HG03196 (cell line): ENCODE measurements around the gene ERBB4.

Experiments used
- ATAC-seq: cut with Tn5 transposase; IDR thresholded peaks from one replicate; pipeline ENCODE4 v1.9.1; 2021; ENCODE audit not compliant: unreplicated experiment

Gene ERBB4

GRCh38 chr2:211387734-211388133 is 1150.9 kb downstream of the ERBB4 start:
- ATAC-seq: no peak

DNA sequence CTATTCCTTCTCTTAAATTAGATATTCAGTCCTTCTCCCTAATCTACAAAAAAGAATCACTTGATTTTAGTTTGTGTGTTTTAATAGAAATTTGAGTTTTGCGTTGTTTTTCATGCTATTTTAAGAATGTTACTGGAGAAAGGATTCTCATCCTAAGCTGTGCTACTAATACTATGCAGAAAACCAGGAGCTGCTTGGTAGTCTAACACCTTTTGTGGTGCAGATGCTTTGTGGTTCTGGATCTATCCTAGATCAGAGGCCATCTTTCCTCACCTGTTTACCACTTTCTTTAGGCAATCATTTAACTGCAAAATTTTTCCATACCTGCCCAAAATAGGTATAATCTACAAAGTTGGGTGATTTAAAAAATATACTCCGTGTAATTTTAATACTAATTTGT is 1158.6 kb downstream of the ERBB4 start:
- ATAC-seq: no peak

- ATAC-seq: no peak
Observed at GRCh38 chr2:211376410-211376809, 1162.2 kb downstream of the ERBB4 start.

DNA sequence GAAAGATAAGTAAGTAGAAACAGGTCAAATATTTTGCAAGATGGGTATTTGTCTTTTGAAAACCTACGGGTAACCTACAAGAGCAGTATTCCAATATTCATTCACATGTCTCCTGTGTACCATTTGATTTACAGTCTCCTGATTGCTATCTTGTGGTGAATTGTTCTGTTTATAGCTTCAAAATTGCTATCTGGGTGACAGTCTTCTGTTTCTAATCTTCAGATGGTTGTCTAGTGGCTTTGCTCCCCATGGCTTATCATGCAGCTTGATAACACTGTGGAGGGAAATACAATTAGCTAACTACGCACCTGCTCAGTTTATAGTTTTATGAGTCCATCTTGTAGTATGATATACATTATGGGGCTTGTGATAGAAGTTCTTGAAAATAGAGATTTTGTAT is 1165.4 kb downstream of the ERBB4 start:
- ATAC-seq: no peak

- no peak for ATAC-seq
Observed at GRCh38 chr2:211371465-211371864, 1167.1 kb downstream of the ERBB4 start.

- no peak for ATAC-seq
Observed at GRCh38 chr2:211368467-211368866, 1170.1 kb downstream of the ERBB4 start.

DNA sequence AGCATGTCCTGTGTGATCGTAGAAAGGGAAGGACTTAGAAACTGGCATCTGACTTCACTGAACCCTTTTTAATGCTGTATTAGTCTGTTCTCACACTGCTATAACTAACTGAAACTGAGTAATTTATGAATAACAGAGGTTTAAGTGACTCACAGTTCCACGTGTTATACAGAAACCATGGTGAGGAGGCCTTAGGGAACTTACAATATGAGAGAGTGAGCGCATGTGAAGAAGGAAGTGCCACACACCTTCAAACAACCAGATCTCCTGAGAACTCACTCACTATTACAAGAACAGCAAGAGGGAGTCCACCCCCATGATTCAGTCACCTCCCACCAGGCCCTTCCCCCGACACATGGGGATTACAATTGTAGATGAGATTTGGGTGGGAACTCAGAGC is 1170.9 kb downstream of the ERBB4 start:
- ATAC-seq: peak; percentile 98

GRCh38 chr2:211367293-211367692 is 1171.3 kb downstream of the ERBB4 start:
- ATAC-seq: peak; percentile 9

DNA sequence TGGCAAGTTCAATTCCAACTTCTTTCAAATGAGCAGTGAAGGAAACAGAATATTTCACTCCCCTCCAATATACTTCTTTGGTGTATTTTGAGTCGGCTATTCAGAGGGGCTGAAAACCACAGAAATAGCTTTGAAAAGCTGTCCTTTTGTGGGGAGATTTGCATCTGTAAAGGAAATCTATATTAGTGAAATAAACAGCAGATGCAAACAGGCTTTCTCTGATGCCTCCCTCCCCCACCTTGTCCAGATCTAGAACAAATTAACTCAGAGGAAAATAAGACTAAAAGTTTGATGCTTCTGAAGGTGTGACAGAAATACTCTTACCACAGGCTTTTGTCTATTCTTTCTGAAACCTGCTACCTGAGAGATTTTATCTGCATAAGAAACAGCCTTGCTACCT is 1173.7 kb downstream of the ERBB4 start:
- no peak for ATAC-seq

DNA sequence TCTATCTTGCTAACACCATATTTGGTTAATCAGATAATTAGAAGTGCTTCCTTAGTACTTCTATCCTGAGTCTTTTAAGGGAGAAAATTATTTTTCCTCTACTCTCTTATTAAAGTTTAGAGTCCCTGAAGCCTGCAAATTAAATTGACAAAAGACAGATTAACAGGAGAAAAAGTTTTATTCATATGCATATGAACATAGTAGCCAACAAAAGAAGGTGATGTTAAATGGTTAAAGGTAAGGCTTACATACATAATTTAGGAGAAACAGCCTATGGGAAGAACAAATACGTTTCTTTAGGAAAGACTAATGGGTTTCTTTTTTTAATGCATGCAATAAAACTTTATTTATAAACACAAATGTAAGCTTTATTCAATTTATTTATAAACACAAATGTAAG is 1177.2 kb downstream of the ERBB4 start:
- ATAC-seq: no peak

- ATAC-seq: no peak
Observed at GRCh38 chr2:211359347-211359746, 1179.3 kb downstream of the ERBB4 start.

DNA sequence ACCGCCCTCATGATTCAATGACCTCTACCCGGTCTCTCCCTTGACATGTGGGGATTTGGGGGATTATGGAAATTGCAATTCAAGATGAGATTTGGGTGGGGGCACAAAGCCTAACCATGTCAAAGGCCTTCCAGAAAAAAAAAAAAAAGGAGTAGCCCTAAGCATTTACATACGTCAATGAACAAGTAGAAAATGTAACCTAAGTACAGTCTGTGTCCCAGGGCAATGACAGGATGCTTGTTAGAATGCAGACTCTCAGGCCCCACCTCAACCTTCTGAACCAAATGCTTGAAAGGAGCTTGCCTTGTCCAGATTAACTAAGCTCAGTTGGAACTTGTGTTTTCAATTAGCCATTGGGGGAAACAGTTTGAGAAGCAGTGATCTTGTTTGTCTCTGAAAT is 1180.1 kb downstream of the ERBB4 start:
- no peak for ATAC-seq

GRCh38 chr2:211354481-211354880 is 1184.1 kb downstream of the ERBB4 start:
- ATAC-seq: no peak

DNA sequence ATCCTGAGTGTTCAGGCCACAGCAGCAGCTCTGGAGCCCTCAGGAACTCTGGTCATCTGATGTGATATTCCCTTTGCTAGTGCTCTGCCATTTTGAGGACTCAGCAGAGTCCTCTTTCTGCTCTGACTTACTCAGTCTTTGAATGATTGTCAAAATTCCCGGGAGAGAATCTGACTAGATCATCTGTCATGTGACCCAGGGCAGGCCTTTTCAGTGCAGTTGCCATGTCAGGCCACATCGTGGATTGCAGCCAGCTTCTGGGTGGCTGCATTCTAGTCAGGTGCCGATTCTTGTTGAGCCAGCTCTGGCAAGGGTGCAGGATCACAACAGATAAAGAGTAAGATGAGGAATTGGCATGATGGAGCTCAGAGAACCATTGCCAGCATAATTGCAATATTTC is 1186.6 kb downstream of the ERBB4 start:
- no peak for ATAC-seq

GRCh38 chr2:211349031-211349430 is 1189.6 kb downstream of the ERBB4 start:
- no peak for ATAC-seq

DNA sequence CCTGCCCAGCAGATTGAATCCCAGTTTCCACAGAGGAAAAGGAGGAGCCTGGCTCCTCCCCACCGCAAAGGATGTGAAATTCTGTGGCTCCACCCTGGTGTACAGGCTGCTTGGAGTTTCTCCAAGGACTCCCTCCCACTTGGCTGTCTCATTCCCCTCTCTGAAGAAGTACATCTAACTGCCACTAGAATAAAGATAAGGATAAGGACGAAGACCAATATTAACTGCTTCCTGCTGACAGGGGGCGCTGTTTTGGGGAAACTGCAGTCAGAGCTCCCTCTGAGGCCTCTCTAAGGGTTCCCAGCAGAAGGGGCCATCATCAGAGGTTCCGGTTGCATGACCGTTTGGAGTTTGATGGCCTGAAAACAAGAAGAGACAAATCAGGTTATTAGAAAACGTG is 1191.3 kb downstream of the ERBB4 start:
- no peak for ATAC-seq

GRCh38 chr2:211344289-211344688 is 1194.3 kb downstream of the ERBB4 start:
- ATAC-seq: no peak

DNA sequence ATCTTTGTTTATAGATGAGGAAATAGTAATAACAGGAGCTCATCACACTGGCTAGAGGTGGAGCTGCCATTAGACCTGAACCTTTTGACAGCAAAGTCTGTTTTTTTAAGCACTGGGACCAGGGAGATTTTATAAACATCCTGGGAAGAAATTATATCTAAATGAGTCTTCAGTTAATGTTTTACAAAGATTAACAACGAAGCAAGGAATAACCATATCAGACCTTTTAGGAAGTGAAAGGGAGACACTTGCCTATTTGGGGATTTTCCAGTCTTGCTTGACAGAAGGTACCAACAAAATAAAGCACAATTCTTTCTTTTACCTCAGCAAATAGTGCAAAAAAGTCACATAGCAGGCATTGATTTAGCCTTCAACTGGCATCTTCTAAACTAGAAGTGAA is 1205.2 kb downstream of the ERBB4 start:
- no peak for ATAC-seq

DNA sequence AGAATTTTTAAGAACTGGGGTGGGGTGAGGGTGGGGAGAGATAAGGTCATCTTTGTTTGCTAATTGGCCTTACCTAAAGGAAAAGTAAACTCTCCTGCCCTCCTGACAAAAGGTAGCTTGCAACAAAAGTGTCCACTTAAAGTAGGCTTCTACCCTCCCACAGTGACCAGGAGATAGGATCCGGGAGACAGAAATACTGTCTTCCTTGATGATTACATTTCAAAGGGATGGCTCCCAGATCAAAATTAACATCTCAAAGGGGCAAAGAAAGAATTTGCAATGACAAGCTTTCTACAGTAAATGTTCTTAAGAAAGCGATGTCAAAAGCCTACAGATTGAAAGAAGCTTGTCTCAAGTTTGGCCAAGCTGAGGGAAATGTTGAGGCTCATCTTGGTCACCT is 1206.9 kb downstream of the ERBB4 start:
- no peak for ATAC-seq

DNA sequence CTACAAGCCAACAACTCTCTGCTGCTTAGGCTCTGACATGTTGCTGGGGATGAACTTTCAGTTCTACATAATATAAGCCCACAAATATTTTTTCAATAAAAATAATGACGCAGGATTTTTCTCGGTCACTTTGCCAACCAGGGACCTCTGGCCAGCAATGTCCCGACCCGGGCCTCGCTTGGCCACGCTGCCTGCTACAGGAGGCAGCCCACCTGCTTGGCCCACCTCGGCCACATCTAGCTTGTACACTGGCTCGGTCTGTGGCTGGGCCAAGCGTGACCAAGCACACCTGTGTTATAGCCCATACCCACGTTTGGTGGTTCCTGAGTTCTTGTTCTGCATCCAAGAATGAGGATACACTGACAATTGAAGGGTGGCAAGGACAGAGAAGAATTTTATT is 1208.7 kb downstream of the ERBB4 start:
- no peak for ATAC-seq

DNA sequence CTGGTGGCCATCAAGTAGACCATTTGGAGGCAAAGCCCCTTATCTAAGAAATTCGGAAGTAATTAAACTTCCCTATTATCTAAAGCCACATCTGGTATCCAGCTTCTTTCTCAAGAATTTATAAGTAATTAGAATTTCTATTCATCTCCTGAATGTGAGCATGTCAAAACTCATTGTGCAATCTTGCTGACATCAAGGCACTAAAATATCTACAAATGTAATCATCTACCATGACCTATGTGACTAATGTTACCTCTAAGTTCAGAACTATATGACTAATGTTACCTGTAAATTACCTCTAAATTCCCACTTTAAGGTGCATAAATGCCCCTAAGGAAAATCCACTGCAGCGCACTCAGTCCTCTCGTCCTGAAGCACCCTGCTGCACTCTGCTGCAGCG is 1209.2 kb downstream of the ERBB4 start:
- no peak for ATAC-seq

GRCh38 chr2:211328126-211328525 is 1210.5 kb downstream of the ERBB4 start:
- ATAC-seq: no peak
